Mesothelial cell of epicardium (in vitro differentiated cells): ENCODE results near the gene ATG4A. TPM values are rescaled to one million over a fixed set of nuclear protein-coding genes. Genes with fewer than 3 reads are reported as not detected.
A peak's percentile ranks its signal among the peaks of the same experiment; 100 is the strongest.

Experiments
- DNase-seq, 2 experiments: peaks; one replicate each; pipeline ENCODE4 v3.0.0; 2021; ENCODE audit warnings: low spot score in 2 of 2; ENCODE audit not compliant: unreplicated experiment in 2 of 2
- H3K27ac Mint-ChIP-seq: 2 replicates; pipeline ENCODE4 v1.8.0; 2021; ENCODE audit warnings: mixed read lengths
- H3K27me3 Mint-ChIP-seq: 2 replicates; pipeline ENCODE4 v1.8.0; 2021; ENCODE audit warnings: low read depth, mixed read lengths
- H3K36me3 Mint-ChIP-seq: 2 replicates; pipeline ENCODE4 v1.8.0; 2021; ENCODE audit warnings: mixed read lengths
- H3K4me1 Mint-ChIP-seq: 2 replicates; pipeline ENCODE4 v1.8.0; 2021; ENCODE audit warnings: mixed read lengths
- H3K4me3 Mint-ChIP-seq: 2 replicates; pipeline ENCODE4 v1.8.0; 2021; ENCODE audit warnings: mild to moderate bottlenecking, moderate library complexity, mixed read lengths
- H3K9me3 Mint-ChIP-seq: 2 replicates; pipeline ENCODE4 v1.8.0; 2021; ENCODE audit warnings: mixed read lengths
- CTCF ChIP-seq: fragments of 200-600 bp; sonication (generic); IDR thresholded peaks from one replicate; pipeline ENCODE4 v1.5.0; 2021; ENCODE audit warnings: antibody characterized with exemption; ENCODE audit not compliant: unreplicated experiment
- total RNA-seq: library from RNA; stranded (reverse); gene quantifications from 3 replicates; pipeline ENCODE4 v1.2.1, GENCODE V29; 2021

ATG4A gene
- total RNA-seq, 1 donor from 2014 or later = 7.9 TPM

- H3K4me3 Mint-ChIP-seq = no peak overlapping the region
Measured at GRCh38 chrX:108122748-108123147, 31.2 kb downstream of the ATG4A start.

GRCh38 chrX:108123591-108124366 lies 32.2 kb downstream of the ATG4A start:
- no peak overlapping the region for H3K27ac Mint-ChIP-seq

More at GRCh38 chrX:108122748-108123147, 31.2 kb downstream of the ATG4A start:
- Mint-ChIP-seq H3K4me1 (peaks cover 32% of the 10 kb centered on the region), H3K36me3 (no peaks in the 10 kb centered on the region), H3K9me3 (no peaks in the 10 kb centered on the region), H3K27ac (peak overlapping the region; percentile 68), H3K27me3 (no peaks in the 10 kb centered on the region)
- DNase-seq = no peak
- TF ChIP-seq CTCF = no peak

GRCh38 chrX:108126661-108127060 lies 35.1 kb downstream of the ATG4A start:
- H3K4me3 Mint-ChIP-seq = no peak overlapping the region
- no peak for DNase-seq
- no peaks in the 10 kb centered on the region for H3K27me3 Mint-ChIP-seq
- peaks cover 5% of the 10 kb centered on the region for H3K36me3 Mint-ChIP-seq
- peak overlapping the region; percentile 2 for H3K27ac Mint-ChIP-seq
- H3K4me1 Mint-ChIP-seq = peaks cover 15% of the 10 kb centered on the region
- H3K9me3 Mint-ChIP-seq = no peaks in the 10 kb centered on the region
- TF ChIP-seq CTCF = no peak

More at GRCh38 chrX:108123591-108124366, 32.2 kb downstream of the ATG4A start:
- no peak overlapping the region for H3K4me3 Mint-ChIP-seq
- no peaks in the 10 kb centered on the region for H3K36me3 Mint-ChIP-seq
- H3K4me1 Mint-ChIP-seq = peaks cover 32% of the 10 kb centered on the region
- DNase-seq = no peak
- no peaks in the 10 kb centered on the region for H3K27me3 Mint-ChIP-seq
- no peaks in the 10 kb centered on the region for H3K9me3 Mint-ChIP-seq
- no peak for TF ChIP-seq CTCF

GRCh38 chrX:108127152-108127551 lies 35.6 kb downstream of the ATG4A start:
- peaks cover 5% of the 10 kb centered on the region for H3K36me3 Mint-ChIP-seq
- no peak for TF ChIP-seq CTCF
- H3K27ac Mint-ChIP-seq = no peak overlapping the region
- no peaks in the 10 kb centered on the region for H3K27me3 Mint-ChIP-seq
- peaks cover 11% of the 10 kb centered on the region for H3K4me1 Mint-ChIP-seq
- DNase-seq = no peak
- H3K4me3 Mint-ChIP-seq = no peak overlapping the region
- H3K9me3 Mint-ChIP-seq = no peaks in the 10 kb centered on the region

- H3K36me3 Mint-ChIP-seq = peaks cover 7% of the 10 kb centered on the region
- no peaks in the 10 kb centered on the region for H3K27me3 Mint-ChIP-seq
- no peak for DNase-seq
- H3K4me3 Mint-ChIP-seq = no peak overlapping the region
- TF ChIP-seq CTCF = no peak
- no peaks in the 10 kb centered on the region for H3K4me1 Mint-ChIP-seq
- no peaks in the 10 kb centered on the region for H3K9me3 Mint-ChIP-seq
- H3K27ac Mint-ChIP-seq = no peak overlapping the region
Measured at GRCh38 chrX:108130889-108131288, 39.3 kb downstream of the ATG4A start.
